OCI-LY7 (cell line): ENCODE results near the gene EEF1AKMT1.

ENCODE experiments used
- EZH2phosphoT487 ChIP-seq: fragments of 200-600 bp; sonication (generic); IDR thresholded peaks from 2 replicates; pipeline ENCODE4 v1.6.1; 2018; ENCODE audit warnings: low read depth, borderline replicate concordance, mild to moderate bottlenecking, mixed run types, antibody characterized with exemption, low read length, moderate library complexity, mixed read lengths
- TF ChIP-seq, protein P1 (sequence below): fragments of 200-600 bp; sonication (generic); conservative IDR thresholded peaks from 2 replicates; pipeline ENCODE4 v1.5.1; 2014; ENCODE audit warnings: mild to moderate bottlenecking, antibody characterized with exemption, low read length, moderate library complexity, mixed read lengths

- TF ChIP-seq, protein P1, sequence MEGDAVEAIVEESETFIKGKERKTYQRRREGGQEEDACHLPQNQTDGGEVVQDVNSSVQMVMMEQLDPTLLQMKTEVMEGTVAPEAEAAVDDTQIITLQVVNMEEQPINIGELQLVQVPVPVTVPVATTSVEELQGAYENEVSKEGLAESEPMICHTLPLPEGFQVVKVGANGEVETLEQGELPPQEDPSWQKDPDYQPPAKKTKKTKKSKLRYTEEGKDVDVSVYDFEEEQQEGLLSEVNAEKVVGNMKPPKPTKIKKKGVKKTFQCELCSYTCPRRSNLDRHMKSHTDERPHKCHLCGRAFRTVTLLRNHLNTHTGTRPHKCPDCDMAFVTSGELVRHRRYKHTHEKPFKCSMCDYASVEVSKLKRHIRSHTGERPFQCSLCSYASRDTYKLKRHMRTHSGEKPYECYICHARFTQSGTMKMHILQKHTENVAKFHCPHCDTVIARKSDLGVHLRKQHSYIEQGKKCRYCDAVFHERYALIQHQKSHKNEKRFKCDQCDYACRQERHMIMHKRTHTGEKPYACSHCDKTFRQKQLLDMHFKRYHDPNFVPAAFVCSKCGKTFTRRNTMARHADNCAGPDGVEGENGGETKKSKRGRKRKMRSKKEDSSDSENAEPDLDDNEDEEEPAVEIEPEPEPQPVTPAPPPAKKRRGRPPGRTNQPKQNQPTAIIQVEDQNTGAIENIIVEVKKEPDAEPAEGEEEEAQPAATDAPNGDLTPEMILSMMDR = no peak
- no peak for TF ChIP-seq EZH2phosphoT487
Observed at GRCh38 chr13:20717581-20718542, 55.9 kb downstream of the EEF1AKMT1 start.
